Gastroesophageal sphincter (tissue), 3 donors: ENCODE data around the gene YTHDF1.

Experiments used
- CTCF ChIP-seq, 4 experiments: fragments of 200-600 bp in 2 of 4; fragments of 450-650 bp in 2 of 4; sonication (generic) in 1 of 4; IDR thresholded peaks; one replicate each; pipeline ENCODE4 v1.5.1; 2017 to 2019; ENCODE audit warnings: antibody characterized with exemption in 4 of 4, mild to moderate bottlenecking in 2 of 4, moderate library complexity in 2 of 4
- POLR2AphosphoS5 ChIP-seq: sonication (generic); formaldehyde crosslinking; IDR thresholded peaks from one replicate; pipeline ENCODE4 v1.6.1; 2017; ENCODE audit warnings: antibody characterized with exemption

GRCh38 chr20:63255931-63256704, 40.2 kb upstream of the YTHDF1 start:
- no peak for TF ChIP-seq CTCF (IDR thresholded peaks at IDR 0.05)
- no peak for TF ChIP-seq POLR2AphosphoS5
